Activated T-helper 1 cell treated with anti-CD3 and anti-CD28 coated beads, Interleukin-2, amount 50 U/mL, for 16 hours (primary cell): ENCODE results near the gene RPTN.

Source experiments
- DNase-seq, 2 donors: peaks; one replicate each; pipeline ENCODE4 v3.0.0-alpha.2; 2020; ENCODE audit warnings: low read depth in 1 of 2, low spot score in 1 of 2

Gene RPTN

GRCh38 chr1:152112101-152112884, 46.7 kb downstream of the RPTN start:
- DNase-seq: no peak

- DNase-seq: no peak
These were observed 47.5 kb downstream of the RPTN start for GRCh38 chr1:152111515-152111968.

DNA sequence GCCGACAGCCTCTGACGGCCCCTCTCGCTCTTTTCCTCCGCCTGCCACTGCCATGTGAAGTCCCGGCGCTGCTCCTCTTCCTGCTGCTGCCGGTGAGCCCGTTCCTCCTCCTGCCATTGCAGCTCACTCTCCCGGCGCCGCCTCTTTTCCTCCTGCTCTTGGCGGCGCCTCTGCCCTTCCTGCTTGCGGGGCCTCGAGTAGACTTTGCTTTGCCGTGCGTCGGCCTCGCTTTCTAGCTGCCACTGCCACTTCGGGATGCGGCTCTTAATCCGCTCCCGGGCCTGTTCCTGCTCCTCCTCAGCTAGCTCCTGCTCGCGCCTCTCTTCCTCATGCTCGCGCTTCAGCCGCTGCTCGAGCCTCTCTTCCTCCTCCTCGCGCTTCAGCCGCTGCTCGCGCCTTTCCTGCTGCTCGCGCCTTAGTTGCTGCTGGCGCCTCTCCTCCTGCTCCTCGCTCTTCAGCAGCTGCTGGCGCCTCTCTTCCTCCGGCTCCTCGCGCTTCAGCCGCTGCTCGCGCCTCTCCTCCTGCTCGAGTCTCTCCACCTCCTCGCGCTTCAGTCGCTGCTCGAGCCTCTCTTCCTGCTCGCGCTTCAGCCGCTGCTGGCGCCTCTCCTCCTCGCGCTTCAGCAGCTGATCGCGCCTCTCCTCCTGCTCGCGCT, 48.0 kb downstream of the RPTN start:
- DNase-seq: no peak

DNA sequence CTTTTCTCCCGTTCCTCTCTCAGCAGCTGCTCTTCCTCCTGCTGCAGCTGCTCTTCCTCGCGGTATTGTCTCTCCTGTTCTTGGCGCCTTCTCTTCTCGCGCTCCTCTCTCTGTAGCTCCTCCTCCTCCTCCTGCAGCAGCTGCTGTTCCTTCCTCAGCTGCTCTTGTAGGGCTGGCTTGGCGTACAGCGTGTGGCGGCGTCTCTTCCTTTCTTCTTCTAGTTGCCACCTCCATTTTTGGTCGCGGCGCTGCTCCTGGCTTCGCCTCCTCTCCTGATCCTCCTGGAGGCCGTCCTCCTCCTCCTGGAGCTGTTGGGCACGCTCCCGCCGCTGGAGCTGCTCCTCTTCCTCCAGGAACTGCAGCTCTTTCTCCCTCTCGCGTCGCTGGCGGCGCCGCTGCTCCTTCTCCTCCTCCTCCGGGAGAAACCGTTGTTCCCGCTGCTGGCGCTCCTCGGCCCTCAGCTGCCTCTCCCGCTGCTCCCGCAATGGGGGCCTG, 48.6 kb downstream of the RPTN start:
- DNase-seq: no peak

GRCh38 chr1:152109998-152110294, 49.1 kb downstream of the RPTN start:
- no peak for DNase-seq

DNA sequence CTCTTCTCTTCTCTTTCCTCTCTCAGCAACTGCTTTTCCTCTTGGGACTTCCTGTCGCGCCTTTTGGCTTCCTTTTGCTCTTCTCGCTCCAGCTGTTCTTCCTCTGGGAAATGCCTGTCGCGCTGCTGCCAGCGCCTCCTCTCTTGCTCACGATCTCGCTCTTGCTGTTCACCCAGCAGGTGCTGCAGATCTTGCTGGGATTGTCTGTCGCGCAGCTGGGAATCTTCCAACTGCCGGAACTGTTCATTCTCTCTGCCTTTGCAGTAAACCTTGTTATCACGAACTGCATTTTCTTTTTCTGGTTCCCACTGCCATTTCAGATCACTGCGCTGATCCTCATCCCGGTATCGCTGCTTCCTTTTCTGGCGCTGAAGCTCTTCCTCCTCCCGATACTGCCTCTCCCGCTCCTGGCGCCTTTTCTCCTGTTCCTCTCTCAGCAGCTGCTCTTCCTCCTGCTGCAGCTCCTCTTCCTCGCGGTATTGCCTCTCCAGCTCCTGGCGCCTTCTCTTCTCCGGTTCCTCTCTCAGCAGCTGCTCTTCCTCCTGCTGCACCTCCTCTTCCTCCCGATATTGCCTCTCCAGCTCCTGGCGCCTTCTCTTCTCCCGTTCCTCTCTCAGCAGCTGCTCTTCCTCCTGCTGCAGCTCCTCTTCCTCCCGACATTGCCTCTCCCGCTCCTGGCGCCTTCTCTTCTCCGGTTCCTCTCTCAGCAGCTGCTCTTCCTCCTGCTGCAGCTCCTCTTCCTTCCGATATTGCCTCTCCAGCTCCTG, 49.6 kb downstream of the RPTN start:
- no peak for DNase-seq

GRCh38 chr1:152108882-152109222, 50.2 kb downstream of the RPTN start:
- no peak for DNase-seq

GRCh38 chr1:152107984-152108881, 50.8 kb downstream of the RPTN start:
- no peak for DNase-seq

- no peak for DNase-seq
These were observed 51.7 kb downstream of the RPTN start for GRCh38 chr1:152107031-152107983.

DNA sequence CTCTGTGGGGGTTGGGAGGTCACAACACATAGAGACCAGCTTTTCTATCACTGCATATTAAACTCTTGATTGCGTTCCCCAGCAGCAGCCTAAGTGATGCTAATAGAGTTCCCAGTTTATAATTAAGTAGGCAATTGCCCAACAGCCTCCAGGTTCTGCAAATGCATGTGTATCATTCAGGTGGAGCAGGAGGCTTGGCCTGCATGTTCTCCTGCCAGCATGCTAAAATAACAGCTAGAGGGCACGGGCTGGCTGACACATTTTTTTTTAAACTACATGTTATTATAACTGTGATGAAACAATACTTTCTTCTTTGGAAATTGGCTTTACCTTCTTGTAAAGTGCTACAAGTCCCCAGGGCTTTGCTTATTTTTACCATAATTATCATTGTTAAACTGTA, 54.2 kb downstream of the RPTN start:
- DNase-seq: no peak
